Peyer's patch (tissue), 4 donors: Measurements from ENCODE around the gene FNDC3B. TPM values are rescaled to one million over a fixed set of nuclear protein-coding genes. Genes with fewer than 3 reads are reported as not detected.

Experiments used
- DNase-seq, 3 donors: peaks; one replicate each; pipeline ENCODE4 v3.0.0-alpha.2; 2017 to 2019
- H3K27ac ChIP-seq, 4 donors: fragments of 200-600 bp; sonication (generic); one replicate each; pipeline ENCODE4 v1.5.1; 2016 to 2019
- H3K27me3 ChIP-seq, 2 donors: fragments of 200-600 bp; sonication (generic); one replicate each; pipeline ENCODE4 v1.5.1; 2019
- H3K36me3 ChIP-seq, 3 donors: fragments of 200-600 bp; sonication (generic); one replicate each; pipeline ENCODE4 v1.5.1; 2016 to 2019
- H3K4me1 ChIP-seq, 4 donors: fragments of 200-600 bp; sonication (generic); one replicate each; pipeline ENCODE4 v1.5.1; 2016 to 2019
- H3K4me3 ChIP-seq, 4 donors: fragments of 200-600 bp; sonication (generic); 1 replicate in 3 of 4; 2 replicates in 1 of 4; pipeline ENCODE4 v1.5.1; 2016 to 2019; ENCODE audit warnings: mild to moderate bottlenecking in 1 of 4
- H3K9me3 ChIP-seq, 4 donors: fragments of 200-600 bp; sonication (generic); one replicate each; pipeline ENCODE4 v1.5.1; 2016 to 2019; ENCODE audit warnings: mild to moderate bottlenecking in 1 of 4
- CTCF ChIP-seq, 6 experiments: fragments of 450-650 bp in 4 of 6; fragments of 200-600 bp in 2 of 6; sonication (generic) in 1 of 6; IDR thresholded peaks; one replicate each; pipeline ENCODE4 v1.5.1; 2017 to 2019; ENCODE audit warnings: antibody characterized with exemption in 6 of 6, mild to moderate bottlenecking in 3 of 6, moderate library complexity in 1 of 6
- POLR2A ChIP-seq, 2 donors: fragments of 450-650 bp; IDR thresholded peaks; one replicate each; pipeline ENCODE4 v1.5.1; 2017; ENCODE audit warnings: antibody characterized with exemption in 2 of 2, mild to moderate bottlenecking in 2 of 2, moderate library complexity in 2 of 2
- small RNA-seq, 2 donors: library from RNA; depleted of rRNA; stranded (forward); fragments of <200 nt; gene quantifications; one replicate each; pipeline ENCODE3, GENCODE V24; 2016
- total RNA-seq, 4 donors: library from RNA; depleted of rRNA; stranded (reverse); fragments of >200 nt; gene quantifications; one replicate each; pipeline ENCODE4 v1.1.0, GENCODE V29; 2016

The FNDC3B gene
- total RNA-seq, 4 donors from 2014 or later: 28.7 to 74.3 (median 54.6) TPM

GRCh38 chr3:172449466-172450149 is 410.2 kb downstream of the FNDC3B start:
- Histone ChIP-seq H3K4me3 (no peak overlapping the region), H3K27me3 (peaks cover 0 to 27% of the 10 kb centered on the region in 2 donors), H3K27ac (no peak overlapping the region), H3K36me3 (no peaks in the 10 kb centered on the region), H3K9me3 (no peaks in the 10 kb centered on the region), H3K4me1 (peaks cover 0 to 13% (median 0%) of the 10 kb centered on the region in 4 donors)
- no peak for DNase-seq
- no peak for TF ChIP-seq CTCF (IDR thresholded peaks at IDR 0.05)
- TF ChIP-seq POLR2A (IDR thresholded peaks at IDR 0.05): no peak

Small RNA genes within 50 kb of the gene (small RNA-seq; reads per million reads assigned to genes)
- gene RN7SL141P: 0 reads per million in 2 donors

Other genes with a start within 250 kb of the FNDC3B start
- 100 to 1,000 TPM; 120 to 218 (median 187) TPM for gene PLD1, start 229.1 kb upstream of the FNDC3B start, total RNA-seq
- not detected for gene TMEM212, start 196.2 kb upstream of the FNDC3B start, total RNA-seq